ENCODE data around the gene CD209. TPM values are rescaled to one million over a fixed set of nuclear protein-coding genes. Genes with fewer than 3 reads are reported as not detected.

CD209 gene
- total RNA-seq, 1 experiment from 2014 or later: not detected

- ChIA-PET RAD21 (ENCODE audit: low non-redundant PET in 1 of 2, low total read pairs in 2 of 2, uncharacterized antibody in 2 of 2, unreplicated experiment in 2 of 2) (no interaction called here), CTCF (interaction anchor here (1.5 kb wide), 1 partner anchor 21 kb away, joined by 5 read pairs; no protein-coding TSS in a partner anchor), POLR2A (interaction anchor here (0.6 kb wide), 1 partner anchor 36 kb away, joined by 3 read pairs; no protein-coding TSS in a partner anchor)
- intact Hi-C loops (cut with micrococcal nuclease): no loop called here
- Histone ChIP-seq H3K36me3 (ENCODE audit: control insufficient read depth in 1 of 2, insufficient read depth in 2 of 2, low read length in 2 of 2) (no peaks in the 10 kb centered on the region), H3K27me3 (ENCODE audit: insufficient read depth, low read length) (no peaks in the 10 kb centered on the region), H3K4me1 (ENCODE audit: control insufficient read depth in 1 of 2, insufficient read depth in 2 of 2, low read length in 2 of 2) (no peaks in the 10 kb centered on the region), H3K79me2 (ENCODE audit: insufficient read depth, low read length) (no peaks in the 10 kb centered on the region), H2AFZ (ENCODE audit: low read depth, low read length, poor library complexity, severe bottlenecking) (no peak overlapping the region), H3K4me2 (ENCODE audit: low read length) (no peak overlapping the region), H3K4me3 (replicated peaks in 1 of 2; ENCODE audit: low read depth in 1 of 2, low read length in 2 of 2) (no peak overlapping the region), H4K20me1 (ENCODE audit: insufficient read depth) (no peaks in the 10 kb centered on the region), H3K27ac (ENCODE audit: low read depth, low read length) (no peak overlapping the region), H3K9me3 (ENCODE audit: control insufficient read depth in 1 of 2, insufficient read depth in 1 of 2, low read depth in 1 of 2, low read length in 2 of 2) (no peaks in the 10 kb centered on the region), H3K9ac (ENCODE audit: low read length) (no peak overlapping the region), H3K9me2 (ENCODE audit: insufficient read depth) (no peaks in the 10 kb centered on the region)
- TF ChIP-seq SIN3A (IDR thresholded peaks at IDR 0.05; ENCODE audit: low read depth): no peak
- TF ChIP-seq REST (IDR thresholded peaks at IDR 0.05; ENCODE audit: low read depth): no peak
- TF ChIP-seq POLR2AphosphoS5 (IDR thresholded peaks at IDR 0.05; ENCODE audit: low read depth, low read length): no peak
- no peak for TF ChIP-seq RAD21 (IDR thresholded peaks at IDR 0.05; ENCODE audit: low read depth)
- no peak for TF ChIP-seq TCF7L2 (IDR thresholded peaks at IDR 0.05; ENCODE audit: borderline replicate concordance, extremely low read depth, insufficient read depth, insufficient read length)
- no peak for TF ChIP-seq FOSL1 (IDR thresholded peaks at IDR 0.05; ENCODE audit: low read depth)
- TF ChIP-seq ZNF274 (IDR thresholded peaks at IDR 0.05; ENCODE audit: low read depth, low read length): no peak
- TF ChIP-seq EGR1 (IDR thresholded peaks at IDR 0.05; ENCODE audit: low read depth): no peak
- TF ChIP-seq SP1 (IDR thresholded peaks at IDR 0.05; ENCODE audit: low read depth): no peak
- TF ChIP-seq ELF1 (IDR thresholded peaks at IDR 0.05; ENCODE audit: borderline replicate concordance, low read depth): no peak
- no peak for TF ChIP-seq JUND (IDR thresholded peaks at IDR 0.05)
- no peak for TF ChIP-seq SRF (IDR thresholded peaks at IDR 0.05; ENCODE audit: low read depth)
- no peak for TF ChIP-seq ATF3 (IDR thresholded peaks at IDR 0.05)
- no peak for TF ChIP-seq MAX (IDR thresholded peaks at IDR 0.05)
- TF ChIP-seq YY1 (IDR thresholded peaks at IDR 0.05; ENCODE audit: extremely low read depth, insufficient replicate concordance, low read depth, low read length): no peak
- TF ChIP-seq POLR2A (IDR thresholded peaks at IDR 0.05; ENCODE audit: borderline replicate concordance, extremely low read depth, insufficient read depth, insufficient read length): no peak
- DNase-seq (ENCODE audit: low read depth, low spot score): no peak
- no peak for ATAC-seq
- no TSS peak for BruUV-seq (replicated peaks)
Measured at GRCh38 chr19:7778081-7778480, 30.7 kb upstream of the CD209 start.

Measured in HCT116 (cell line).